ENCODE data around the gene SAMD5. TPM values are rescaled to one million over a fixed set of nuclear protein-coding genes. Genes with fewer than 3 reads are reported as not detected.

The SAMD5 gene
- total RNA-seq, 1 donor from 2014 or later, result 12.0 TPM

GRCh38 chr6:147582991-147583390 is 74.5 kb downstream of the SAMD5 start:
- no peak for DNase-seq (ENCODE audit: low spot score in 2 of 2, unreplicated experiment in 2 of 2)
- Mint-ChIP-seq H3K36me3 (peaks cover 3% of the 10 kb centered on the region), H3K9me3 (peaks cover 3% of the 10 kb centered on the region), H3K4me3 (no peak overlapping the region), H3K4me1 (peaks cover 17% of the 10 kb centered on the region), H3K27me3 (ENCODE audit: low read depth) (no peaks in the 10 kb centered on the region), H3K27ac (no peak overlapping the region)
- TF ChIP-seq CTCF (IDR thresholded peaks at IDR 0.05; ENCODE audit: unreplicated experiment), result no peak

- Mint-ChIP-seq H3K9me3 (no peaks in the 10 kb centered on the region), H3K4me3 (no peak overlapping the region), H3K27me3 (ENCODE audit: low read depth) (peaks cover 2% of the 10 kb centered on the region), H3K4me1 (peaks cover 12% of the 10 kb centered on the region), H3K27ac (no peak overlapping the region), H3K36me3 (no peaks in the 10 kb centered on the region)
- DNase-seq (ENCODE audit: low spot score in 2 of 2, unreplicated experiment in 2 of 2), result no peak
- TF ChIP-seq CTCF (IDR thresholded peaks at IDR 0.05; ENCODE audit: unreplicated experiment), result peak; percentile 27
Measured at GRCh38 chr6:147585256-147585655, 76.8 kb downstream of the SAMD5 start.

- Mint-ChIP-seq H3K27ac (no peak overlapping the region), H3K4me3 (no peak overlapping the region), H3K36me3 (no peaks in the 10 kb centered on the region), H3K9me3 (no peaks in the 10 kb centered on the region), H3K27me3 (ENCODE audit: low read depth) (peaks cover 2% of the 10 kb centered on the region), H3K4me1 (peaks cover 11% of the 10 kb centered on the region)
- no peak for TF ChIP-seq CTCF (IDR thresholded peaks at IDR 0.05; ENCODE audit: unreplicated experiment)
- no peak for DNase-seq (ENCODE audit: low spot score in 2 of 2, unreplicated experiment in 2 of 2)
Measured at GRCh38 chr6:147586044-147586443, 77.6 kb downstream of the SAMD5 start.

- Mint-ChIP-seq H3K4me1 (peaks cover 11% of the 10 kb centered on the region), H3K9me3 (no peaks in the 10 kb centered on the region), H3K27ac (no peak overlapping the region), H3K4me3 (no peak overlapping the region), H3K36me3 (no peaks in the 10 kb centered on the region), H3K27me3 (ENCODE audit: low read depth) (peaks cover 11% of the 10 kb centered on the region)
- DNase-seq (ENCODE audit: low spot score in 2 of 2, unreplicated experiment in 2 of 2), result no peak
- TF ChIP-seq CTCF (IDR thresholded peaks at IDR 0.05; ENCODE audit: unreplicated experiment), result no peak
Measured at GRCh38 chr6:147587907-147588306, 79.4 kb downstream of the SAMD5 start.

GRCh38 chr6:147588469-147588868 is 80.0 kb downstream of the SAMD5 start:
- H3K4me3 Mint-ChIP-seq, result no peak overlapping the region
- no peaks in the 10 kb centered on the region for H3K9me3 Mint-ChIP-seq
- TF ChIP-seq CTCF (IDR thresholded peaks at IDR 0.05; ENCODE audit: unreplicated experiment), result no peak
- no peak for DNase-seq (ENCODE audit: low spot score in 2 of 2, unreplicated experiment in 2 of 2)
- H3K27me3 Mint-ChIP-seq (ENCODE audit: low read depth), result peaks cover 15% of the 10 kb centered on the region
- no peak overlapping the region for H3K27ac Mint-ChIP-seq
- no peaks in the 10 kb centered on the region for H3K36me3 Mint-ChIP-seq
- peaks cover 11% of the 10 kb centered on the region for H3K4me1 Mint-ChIP-seq

GRCh38 chr6:147589739-147590250 is 81.3 kb downstream of the SAMD5 start:
- Mint-ChIP-seq H3K36me3 (no peaks in the 10 kb centered on the region), H3K27me3 (ENCODE audit: low read depth) (peaks cover 27% of the 10 kb centered on the region), H3K4me3 (no peak overlapping the region), H3K4me1 (peaks cover 11% of the 10 kb centered on the region), H3K27ac (no peak overlapping the region), H3K9me3 (no peaks in the 10 kb centered on the region)
- no peak for DNase-seq (ENCODE audit: low spot score in 2 of 2, unreplicated experiment in 2 of 2)
- TF ChIP-seq CTCF (IDR thresholded peaks at IDR 0.05; ENCODE audit: unreplicated experiment), result no peak
